ENCODE results near the gene OR13C9.

- TF ChIP-seq, protein P1, sequence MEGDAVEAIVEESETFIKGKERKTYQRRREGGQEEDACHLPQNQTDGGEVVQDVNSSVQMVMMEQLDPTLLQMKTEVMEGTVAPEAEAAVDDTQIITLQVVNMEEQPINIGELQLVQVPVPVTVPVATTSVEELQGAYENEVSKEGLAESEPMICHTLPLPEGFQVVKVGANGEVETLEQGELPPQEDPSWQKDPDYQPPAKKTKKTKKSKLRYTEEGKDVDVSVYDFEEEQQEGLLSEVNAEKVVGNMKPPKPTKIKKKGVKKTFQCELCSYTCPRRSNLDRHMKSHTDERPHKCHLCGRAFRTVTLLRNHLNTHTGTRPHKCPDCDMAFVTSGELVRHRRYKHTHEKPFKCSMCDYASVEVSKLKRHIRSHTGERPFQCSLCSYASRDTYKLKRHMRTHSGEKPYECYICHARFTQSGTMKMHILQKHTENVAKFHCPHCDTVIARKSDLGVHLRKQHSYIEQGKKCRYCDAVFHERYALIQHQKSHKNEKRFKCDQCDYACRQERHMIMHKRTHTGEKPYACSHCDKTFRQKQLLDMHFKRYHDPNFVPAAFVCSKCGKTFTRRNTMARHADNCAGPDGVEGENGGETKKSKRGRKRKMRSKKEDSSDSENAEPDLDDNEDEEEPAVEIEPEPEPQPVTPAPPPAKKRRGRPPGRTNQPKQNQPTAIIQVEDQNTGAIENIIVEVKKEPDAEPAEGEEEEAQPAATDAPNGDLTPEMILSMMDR (IDR thresholded peaks at IDR 0.05), result no peak
- TF ChIP-seq POLR2AphosphoS5 (IDR thresholded peaks at IDR 0.05) (no peak), POLR2A (IDR thresholded peaks at IDR 0.05; ENCODE audit: low read depth) (no peak)
These were observed 16.0 kb upstream of the OR13C9 start for GRCh38 chr9:104633976-104634520.
